Body of pancreas (tissue), 4 donors: ENCODE measurements around the gene GDPD3.

Experiments used
- CTCF ChIP-seq, 7 experiments: fragments of 450-650 bp in 4 of 7; fragments of 200-600 bp in 3 of 7; sonication (generic) in 3 of 7; IDR thresholded peaks; one replicate each; pipeline ENCODE4 v1.5.1; 2016 to 2019; ENCODE audit warnings: antibody characterized with exemption in 7 of 7
- POLR2A ChIP-seq, 3 donors: fragments of 450-650 bp; IDR thresholded peaks; one replicate each; pipeline ENCODE4 v1.6.1; 2016; ENCODE audit warnings: antibody characterized with exemption in 3 of 3, mild to moderate bottlenecking in 2 of 3

- TF ChIP-seq CTCF (IDR thresholded peaks at IDR 0.05) (no peak), POLR2A (IDR thresholded peaks at IDR 0.05) (no peak)
Measured at GRCh38 chr16:30084816-30085159, 28.5 kb downstream of the GDPD3 start.
